ENCODE results near the gene OR51L1.

Gene OR51L1

GRCh38 chr11:4991060-4991459 lies 3.6 kb upstream of the OR51L1 start:
- H3K4me3 ChIP-seq (ENCODE audit: severe bottlenecking), result no peak overlapping the region
- no peaks in the 10 kb centered on the region for H3K4me1 ChIP-seq (ENCODE audit: insufficient read depth, poor library complexity, severe bottlenecking)
- H3K36me3 ChIP-seq (ENCODE audit: low read depth), result no peaks in the 10 kb centered on the region
- DNase-seq (ENCODE audit: low spot score), result no peak
- peak; percentile 68 for ATAC-seq (ENCODE audit: low read depth)
- peaks cover 6% of the 10 kb centered on the region for H3K27me3 ChIP-seq (ENCODE audit: insufficient read depth, poor library complexity, severe bottlenecking)
- no peaks in the 10 kb centered on the region for H3K9me3 ChIP-seq (ENCODE audit: severe bottlenecking)
- H3K27ac ChIP-seq (ENCODE audit: poor library complexity, severe bottlenecking), result no peak overlapping the region
- peak; percentile 45 for TF ChIP-seq CTCF (IDR thresholded peaks at IDR 0.05; ENCODE audit: poor library complexity, severe bottlenecking)

GRCh38 chr11:5004424-5005274 lies 10.0 kb downstream of the OR51L1 start:
- no peaks in the 10 kb centered on the region for H3K9me3 ChIP-seq (ENCODE audit: severe bottlenecking)
- no peak overlapping the region for H3K27ac ChIP-seq (ENCODE audit: poor library complexity, severe bottlenecking)
- H3K27me3 ChIP-seq (ENCODE audit: insufficient read depth, poor library complexity, severe bottlenecking), result no peaks in the 10 kb centered on the region
- no peak overlapping the region for H3K4me3 ChIP-seq (ENCODE audit: severe bottlenecking)
- peak; percentile 78 for TF ChIP-seq CTCF (IDR thresholded peaks at IDR 0.05; ENCODE audit: poor library complexity, severe bottlenecking)
- no peaks in the 10 kb centered on the region for H3K4me1 ChIP-seq (ENCODE audit: insufficient read depth, poor library complexity, severe bottlenecking)
- peak; percentile 48; the same call in 1 of the 3 replicates for ATAC-seq (ENCODE audit: low read depth)
- DNase-seq (ENCODE audit: low spot score), result no peak
- no peaks in the 10 kb centered on the region for H3K36me3 ChIP-seq (ENCODE audit: low read depth)

- no peak for TF ChIP-seq CTCF (IDR thresholded peaks at IDR 0.05; ENCODE audit: poor library complexity, severe bottlenecking)
- H3K9me3 ChIP-seq (ENCODE audit: severe bottlenecking), result no peaks in the 10 kb centered on the region
- H3K4me3 ChIP-seq (ENCODE audit: severe bottlenecking), result no peak overlapping the region
- no peaks in the 10 kb centered on the region for H3K27me3 ChIP-seq (ENCODE audit: insufficient read depth, poor library complexity, severe bottlenecking)
- ATAC-seq (ENCODE audit: low read depth) (no peak), DNase-seq (ENCODE audit: low spot score) (no peak)
- no peaks in the 10 kb centered on the region for H3K4me1 ChIP-seq (ENCODE audit: insufficient read depth, poor library complexity, severe bottlenecking)
- no peak overlapping the region for H3K27ac ChIP-seq (ENCODE audit: poor library complexity, severe bottlenecking)
- H3K36me3 ChIP-seq (ENCODE audit: low read depth), result no peaks in the 10 kb centered on the region
Measured at GRCh38 chr11:5007561-5007960, 12.9 kb downstream of the OR51L1 start.

GRCh38 chr11:5011254-5011653 lies 16.6 kb downstream of the OR51L1 start:
- Histone ChIP-seq H3K4me1 (ENCODE audit: insufficient read depth, poor library complexity, severe bottlenecking) (no peaks in the 10 kb centered on the region), H3K36me3 (ENCODE audit: low read depth) (no peaks in the 10 kb centered on the region), H3K27ac (ENCODE audit: poor library complexity, severe bottlenecking) (no peak overlapping the region), H3K4me3 (ENCODE audit: severe bottlenecking) (no peak overlapping the region), H3K9me3 (ENCODE audit: severe bottlenecking) (no peaks in the 10 kb centered on the region), H3K27me3 (ENCODE audit: insufficient read depth, poor library complexity, severe bottlenecking) (no peaks in the 10 kb centered on the region)
- TF ChIP-seq CTCF (IDR thresholded peaks at IDR 0.05; ENCODE audit: poor library complexity, severe bottlenecking), result no peak
- DNase-seq (ENCODE audit: low spot score) (no peak), ATAC-seq (ENCODE audit: low read depth) (no peak)

- Histone ChIP-seq H3K27ac (ENCODE audit: poor library complexity, severe bottlenecking) (no peak overlapping the region), H3K9me3 (ENCODE audit: severe bottlenecking) (no peaks in the 10 kb centered on the region), H3K27me3 (ENCODE audit: insufficient read depth, poor library complexity, severe bottlenecking) (no peaks in the 10 kb centered on the region), H3K4me1 (ENCODE audit: insufficient read depth, poor library complexity, severe bottlenecking) (no peaks in the 10 kb centered on the region), H3K36me3 (ENCODE audit: low read depth) (no peaks in the 10 kb centered on the region), H3K4me3 (ENCODE audit: severe bottlenecking) (no peak overlapping the region)
- ATAC-seq (ENCODE audit: low read depth) (no peak), DNase-seq (ENCODE audit: low spot score) (no peak)
- no peak for TF ChIP-seq CTCF (IDR thresholded peaks at IDR 0.05; ENCODE audit: poor library complexity, severe bottlenecking)
Measured at GRCh38 chr11:5013012-5013411, 18.4 kb downstream of the OR51L1 start.

Data from RWPE2 (cell line).